GM18951 (cell line): ENCODE measurements around the gene PDIA4.
"Not testable (repeated sequence)": the region's sequence is repeated elsewhere in the genome, so short reads cannot be mapped to it uniquely, and the experiment has no call there.

Experiments
- POLR2A ChIP-seq: IDR thresholded peaks from 4 replicates; pipeline ENCODE4 v1.6.1; 2011; ENCODE audit warnings: mild to moderate bottlenecking; ENCODE audit not compliant: insufficient read length, insufficient read depth; ENCODE audit errors: extremely low read depth
- in situ Hi-C: fragments of 300-500 bp; cut with MboI; formaldehyde crosslinking; loops from one replicate; pipeline ENCODE4 v1.12.0; 2022; ENCODE audit warnings: low sequenced_read_pairs, mixed read lengths, inconsistent platforms; ENCODE audit not compliant: unreplicated experiment

The PDIA4 gene

DNA sequence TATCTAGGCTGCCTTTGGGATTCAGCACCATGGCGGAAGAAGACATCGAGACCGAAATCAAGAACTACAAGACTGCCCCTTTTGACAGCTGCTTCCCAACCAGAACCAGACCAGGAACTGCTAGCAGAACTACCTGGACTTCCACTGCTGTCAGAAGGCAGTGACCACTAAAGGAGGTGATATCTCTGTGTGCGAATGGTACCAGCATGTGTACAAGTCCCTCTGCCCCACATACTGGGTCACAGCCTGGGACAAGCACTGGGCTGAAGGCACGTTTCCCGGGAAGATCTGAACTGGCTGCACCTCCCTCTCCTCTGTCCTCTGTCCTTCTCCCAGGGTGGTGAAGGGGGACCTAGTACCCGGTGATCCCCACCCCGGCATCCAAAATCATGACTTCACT, 25.6 kb upstream of the PDIA4 start:
- TF ChIP-seq POLR2A, result no peak
- in situ Hi-C loops, result no loop called here

DNA sequence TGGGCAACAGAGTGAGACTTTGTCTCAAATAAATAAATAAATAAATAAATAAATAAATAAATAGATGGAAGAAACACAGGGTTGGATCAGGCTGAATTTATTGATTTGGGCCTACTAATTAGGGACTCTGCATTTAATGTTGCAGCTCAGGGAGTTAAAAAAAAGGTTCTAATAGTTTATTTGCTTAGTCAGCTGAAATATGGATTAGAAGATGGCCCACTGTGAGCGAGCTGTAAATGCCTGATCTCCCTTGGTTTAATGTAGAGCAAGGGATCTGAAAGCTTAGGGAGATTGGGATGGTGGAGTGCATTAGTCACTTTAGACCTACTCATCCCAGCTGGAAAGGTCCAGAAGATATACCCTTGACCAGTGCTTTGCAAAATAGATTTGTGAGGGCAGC, 25.1 kb upstream of the PDIA4 start:
- TF ChIP-seq POLR2A, result no peak
- in situ Hi-C loops, result no loop called here

- TF ChIP-seq POLR2A, result no peak
- in situ Hi-C loops, result no loop called here
Measured at GRCh38 chr7:149050941-149051340, 22.6 kb upstream of the PDIA4 start.

GRCh38 chr7:149048805-149049204, 20.5 kb upstream of the PDIA4 start:
- TF ChIP-seq POLR2A, result no peak
- in situ Hi-C loops, result no loop called here

DNA sequence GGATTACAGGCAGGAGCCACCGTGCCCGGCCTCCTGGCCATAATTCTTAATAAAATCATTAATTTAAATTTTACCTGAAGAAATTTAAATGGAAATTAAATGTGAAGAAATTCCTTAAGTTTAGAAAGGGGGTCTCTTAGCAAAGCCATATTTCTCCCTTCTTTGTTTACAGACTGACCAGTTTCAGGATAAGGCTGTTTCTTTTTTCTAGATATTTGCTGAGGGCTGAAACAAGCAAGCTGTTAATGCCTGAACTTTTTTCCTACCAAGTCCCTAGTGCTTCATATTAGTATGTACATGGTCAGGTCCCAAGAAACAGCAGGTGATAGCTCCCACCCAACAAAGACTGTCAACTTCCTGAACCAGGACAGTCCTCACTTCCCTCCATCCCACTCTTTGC, 18.1 kb upstream of the PDIA4 start:
- no peak for TF ChIP-seq POLR2A
- in situ Hi-C loops, result no loop called here

GRCh38 chr7:149043936-149044335, 15.6 kb upstream of the PDIA4 start:
- TF ChIP-seq POLR2A, result no peak
- in situ Hi-C loops, result no loop called here

- in situ Hi-C loops, result no loop called here
- no peak for TF ChIP-seq POLR2A
Measured at GRCh38 chr7:149041350-149041749, 13.0 kb upstream of the PDIA4 start.

GRCh38 chr7:149038641-149039040, 10.3 kb upstream of the PDIA4 start:
- in situ Hi-C loops, result not testable (repeated sequence)

GRCh38 chr7:149036676-149037075, 8.4 kb upstream of the PDIA4 start:
- in situ Hi-C loops, result no loop called here

GRCh38 chr7:149031353-149031910, 3.1 kb upstream of the PDIA4 start:
- TF ChIP-seq POLR2A, result no peak
- in situ Hi-C loops, result no loop called here

More at GRCh38 chr7:149036676-149037075, 8.4 kb upstream of the PDIA4 start:
- TF ChIP-seq POLR2A, result no peak

DNA sequence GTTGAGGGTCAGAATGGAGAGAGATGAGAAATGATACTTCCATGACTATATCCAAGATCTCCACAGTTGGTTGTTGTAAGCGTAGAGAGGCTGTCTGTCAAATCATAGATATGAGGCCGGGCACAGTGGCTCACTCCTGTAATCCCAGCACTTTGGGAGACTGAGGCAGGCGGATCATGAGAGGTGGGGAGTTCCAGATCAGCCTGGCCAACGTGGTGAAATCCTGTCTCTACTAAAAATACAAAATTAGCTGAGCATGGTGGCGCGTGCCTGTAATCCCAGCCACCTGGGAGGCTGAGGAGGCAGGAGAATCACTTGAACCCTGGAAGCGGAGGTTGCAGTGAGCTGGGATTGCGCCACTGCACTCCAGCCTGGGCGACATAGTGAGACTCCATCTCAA, 2.1 kb upstream of the PDIA4 start:
- in situ Hi-C loops, result not testable (repeated sequence)

DNA sequence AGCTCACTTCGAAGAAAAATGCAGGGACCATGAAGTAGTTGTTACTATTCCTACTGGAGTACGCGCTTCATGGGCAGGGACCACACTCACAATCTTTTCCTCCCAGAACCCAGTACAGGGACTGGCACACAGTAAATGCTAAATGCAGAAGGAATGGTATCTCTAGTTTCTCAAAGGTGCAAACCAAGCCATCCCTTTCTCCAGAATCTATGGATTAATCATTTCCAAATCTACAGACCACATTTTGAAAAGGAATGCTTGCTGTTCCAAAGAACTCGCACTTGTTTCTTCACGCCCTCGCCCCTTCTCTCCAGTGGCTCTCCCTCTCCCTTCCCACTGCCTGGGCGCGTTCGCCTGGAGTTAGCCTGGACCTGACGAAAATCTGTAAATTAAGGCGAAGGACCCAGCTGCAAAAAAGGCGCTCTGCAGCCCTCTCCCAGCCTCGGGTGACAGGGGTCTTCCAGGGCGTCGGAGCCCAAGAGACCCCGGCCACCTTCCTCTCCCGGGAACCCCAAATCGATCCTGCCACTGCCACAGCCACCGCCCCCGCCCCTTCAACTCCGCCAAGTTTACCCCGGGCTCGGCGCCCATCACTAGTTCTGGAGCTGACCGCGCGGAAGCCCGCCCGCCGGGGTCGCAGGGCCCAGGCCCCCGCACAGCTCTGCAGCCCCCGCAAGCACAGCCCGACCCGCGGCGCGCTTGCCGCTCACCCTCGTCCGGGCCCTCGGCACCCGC, 527 bp downstream of the PDIA4 start:
- in situ Hi-C loops, result no loop called here
- no peak for TF ChIP-seq POLR2A

DNA sequence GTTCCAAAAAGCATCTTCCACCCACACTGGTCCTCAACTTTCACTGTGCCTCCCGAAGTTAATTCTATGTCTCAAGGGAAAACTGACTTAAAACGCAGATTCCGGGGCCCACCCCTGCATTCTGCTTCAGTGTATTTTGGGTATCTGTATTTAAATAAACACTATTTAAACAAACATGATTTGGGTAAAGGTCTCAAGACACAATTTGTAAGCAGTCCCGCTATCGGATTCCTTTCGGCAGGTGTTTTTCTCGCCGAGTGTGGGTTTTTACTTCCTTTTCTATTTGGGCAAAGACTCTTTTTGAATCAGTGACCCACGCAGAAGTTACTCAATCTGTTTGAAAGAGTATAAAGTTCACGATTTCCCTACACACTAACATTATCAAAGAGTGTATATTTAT, 1.2 kb downstream of the PDIA4 start:
- TF ChIP-seq POLR2A, result no peak
- in situ Hi-C loops, result no loop called here

DNA sequence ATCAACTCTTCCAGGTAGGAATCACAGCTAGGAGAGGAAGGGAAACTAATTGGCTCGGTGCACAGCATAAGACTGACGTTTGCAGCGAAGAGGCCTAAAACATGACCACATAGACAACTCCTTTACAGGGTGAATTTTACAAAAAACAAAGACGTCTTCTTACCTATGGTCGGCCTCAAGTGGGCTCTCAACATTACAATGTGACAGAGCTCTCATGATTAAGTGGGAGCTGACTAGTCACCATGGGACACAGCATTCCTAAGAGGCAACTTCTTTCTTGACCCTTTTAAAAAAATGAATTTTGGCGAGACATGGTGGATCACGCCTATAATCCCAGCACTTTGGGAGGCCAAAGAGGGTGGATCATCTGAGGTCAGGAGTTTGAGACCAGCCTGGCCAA, 4.6 kb downstream of the PDIA4 start:
- TF ChIP-seq POLR2A, result no peak
- in situ Hi-C loops, result no loop called here
